ENCODE measurements around the gene ANKS1B.
"Not testable (repeated sequence)": the region's sequence is repeated elsewhere in the genome, so short reads cannot be mapped to it uniquely, and the experiment has no call there.

Gene ANKS1B

DNA sequence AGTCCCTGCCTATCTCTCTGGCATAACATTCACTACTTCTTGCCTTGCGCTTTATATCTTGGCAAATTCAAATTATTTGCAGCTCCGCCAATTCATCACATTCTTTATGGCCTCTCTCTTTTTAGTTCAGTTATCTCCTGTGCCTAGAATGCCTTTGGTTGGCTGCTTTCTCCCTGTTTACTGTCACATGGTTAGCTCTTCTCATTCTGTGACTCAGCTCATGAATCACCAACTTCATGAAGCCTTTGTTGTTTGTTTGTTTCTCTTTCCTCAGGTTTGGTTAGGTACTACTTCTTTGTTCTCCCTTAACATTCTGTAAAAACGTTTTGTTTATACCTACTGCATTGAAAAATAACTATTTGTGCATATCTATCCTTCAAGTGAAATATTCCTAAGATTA lies 713.7 kb downstream of the ANKS1B start:
- H3K4me3 Mint-ChIP-seq = no peak overlapping the region
- no peaks in the 10 kb centered on the region for H3K4me1 Mint-ChIP-seq
- ATAC-seq = no peak
- no peaks in the 10 kb centered on the region for H3K36me3 Mint-ChIP-seq (ENCODE audit: low read depth)
- peaks cover 23% of the 10 kb centered on the region for H3K9me3 Mint-ChIP-seq
- no peak overlapping the region for H3K27ac Mint-ChIP-seq
- no peak for DNase-seq
- no peaks in the 10 kb centered on the region for H3K27me3 Mint-ChIP-seq

DNA sequence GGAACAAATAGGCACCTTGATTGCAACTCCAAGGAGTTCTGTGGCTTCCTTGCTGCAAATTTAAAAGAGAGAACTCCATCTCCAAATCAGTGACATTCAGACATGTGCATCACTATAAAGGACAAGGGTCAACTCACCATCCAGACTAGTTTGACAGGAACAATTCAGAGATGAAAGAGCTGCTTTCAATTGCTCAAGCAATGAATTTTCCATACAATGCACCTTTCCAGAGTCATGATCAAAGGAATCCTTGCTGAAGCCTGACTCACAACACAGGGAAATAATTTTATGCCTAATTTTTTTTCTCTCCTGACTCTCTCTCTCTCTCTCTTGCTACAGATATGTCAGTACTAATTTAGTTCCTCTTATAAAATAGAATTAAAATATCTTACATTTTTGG lies 717.7 kb downstream of the ANKS1B start:
- Mint-ChIP-seq H3K27ac (no peak overlapping the region), H3K9me3 (peaks cover 11% of the 10 kb centered on the region), H3K4me3 (no peak overlapping the region), H3K36me3 (ENCODE audit: low read depth) (no peaks in the 10 kb centered on the region), H3K27me3 (no peaks in the 10 kb centered on the region), H3K4me1 (no peaks in the 10 kb centered on the region)
- no peak for DNase-seq
- no peak for ATAC-seq

DNA sequence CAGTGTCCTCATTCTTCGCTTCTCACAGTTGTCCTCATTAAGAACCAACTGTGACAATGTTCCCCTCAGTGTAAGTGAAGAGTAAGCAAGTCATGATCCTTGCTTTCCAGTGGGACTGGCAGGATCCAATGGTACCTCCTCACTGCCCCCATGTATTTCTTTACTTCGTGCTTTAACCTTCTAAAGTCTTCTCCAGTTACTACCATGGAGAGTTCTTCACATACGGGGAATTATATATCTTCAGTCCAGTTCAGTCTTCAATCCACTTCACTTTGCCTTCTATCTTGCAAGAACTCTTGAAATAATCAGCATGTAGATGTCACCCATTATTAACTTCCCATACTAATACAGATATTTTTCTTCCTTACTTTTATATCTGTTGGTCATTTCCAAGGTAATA lies 719.1 kb downstream of the ANKS1B start:
- ATAC-seq (no peak), DNase-seq (no peak)
- Mint-ChIP-seq H3K4me3 (no peak overlapping the region), H3K27ac (no peak overlapping the region), H3K27me3 (no peaks in the 10 kb centered on the region), H3K9me3 (peaks cover 6% of the 10 kb centered on the region), H3K36me3 (ENCODE audit: low read depth) (no peaks in the 10 kb centered on the region), H3K4me1 (no peaks in the 10 kb centered on the region)

DNA sequence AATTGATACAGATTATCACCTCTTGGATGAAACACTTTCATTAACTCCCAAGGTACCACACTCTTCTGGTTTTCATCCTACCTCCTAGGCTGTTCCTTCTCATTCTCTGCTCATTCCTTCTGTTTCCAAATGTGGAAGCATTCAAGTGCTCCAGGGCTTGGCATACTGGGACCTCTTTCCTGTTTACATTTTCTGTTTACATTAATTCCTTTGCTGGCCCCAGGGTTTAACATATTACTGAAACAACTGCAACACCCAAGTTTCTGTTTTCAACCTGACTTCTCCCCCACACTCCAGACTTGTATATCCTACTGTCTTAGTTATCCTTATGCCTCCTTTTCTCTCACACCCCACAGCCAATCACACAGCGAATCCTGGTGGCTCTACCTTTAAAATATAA lies 723.5 kb downstream of the ANKS1B start:
- Mint-ChIP-seq H3K4me1 (no peaks in the 10 kb centered on the region), H3K4me3 (no peak overlapping the region), H3K27ac (no peak overlapping the region), H3K36me3 (ENCODE audit: low read depth) (no peaks in the 10 kb centered on the region), H3K9me3 (peaks cover 4% of the 10 kb centered on the region), H3K27me3 (no peaks in the 10 kb centered on the region)
- ATAC-seq (no peak), DNase-seq (no peak)

DNA sequence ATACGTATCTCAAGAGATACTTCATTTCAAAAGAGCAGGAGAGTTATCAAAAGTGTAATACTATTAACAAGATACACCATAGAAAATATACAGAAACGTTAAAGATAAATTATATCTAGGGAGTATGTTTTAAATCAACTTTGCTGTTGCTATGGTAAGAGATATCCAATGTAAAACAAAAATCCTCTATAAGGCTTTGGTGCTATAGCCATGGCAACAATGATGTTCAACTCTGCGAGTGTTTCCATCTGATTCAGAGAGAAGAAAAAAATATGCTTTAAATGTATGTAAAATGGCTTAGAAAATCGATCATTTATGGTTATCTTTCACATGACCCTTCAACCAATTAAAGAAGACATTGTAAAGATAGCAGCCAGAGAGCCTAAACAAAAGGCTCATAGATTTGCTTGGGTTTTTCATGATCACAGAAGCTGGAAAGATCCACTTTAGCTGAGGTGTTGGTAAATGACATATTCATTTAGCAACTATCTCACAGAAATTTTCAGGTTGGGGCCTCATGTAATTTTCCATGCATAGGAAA lies 724.2 kb downstream of the ANKS1B start:
- H3K27ac Mint-ChIP-seq = no peak overlapping the region
- no peak overlapping the region for H3K4me3 Mint-ChIP-seq
- H3K36me3 Mint-ChIP-seq (ENCODE audit: low read depth) = no peaks in the 10 kb centered on the region
- H3K4me1 Mint-ChIP-seq = no peaks in the 10 kb centered on the region
- ATAC-seq = no peak
- H3K9me3 Mint-ChIP-seq = peaks cover 4% of the 10 kb centered on the region
- no peak for DNase-seq
- no peaks in the 10 kb centered on the region for H3K27me3 Mint-ChIP-seq

DNA sequence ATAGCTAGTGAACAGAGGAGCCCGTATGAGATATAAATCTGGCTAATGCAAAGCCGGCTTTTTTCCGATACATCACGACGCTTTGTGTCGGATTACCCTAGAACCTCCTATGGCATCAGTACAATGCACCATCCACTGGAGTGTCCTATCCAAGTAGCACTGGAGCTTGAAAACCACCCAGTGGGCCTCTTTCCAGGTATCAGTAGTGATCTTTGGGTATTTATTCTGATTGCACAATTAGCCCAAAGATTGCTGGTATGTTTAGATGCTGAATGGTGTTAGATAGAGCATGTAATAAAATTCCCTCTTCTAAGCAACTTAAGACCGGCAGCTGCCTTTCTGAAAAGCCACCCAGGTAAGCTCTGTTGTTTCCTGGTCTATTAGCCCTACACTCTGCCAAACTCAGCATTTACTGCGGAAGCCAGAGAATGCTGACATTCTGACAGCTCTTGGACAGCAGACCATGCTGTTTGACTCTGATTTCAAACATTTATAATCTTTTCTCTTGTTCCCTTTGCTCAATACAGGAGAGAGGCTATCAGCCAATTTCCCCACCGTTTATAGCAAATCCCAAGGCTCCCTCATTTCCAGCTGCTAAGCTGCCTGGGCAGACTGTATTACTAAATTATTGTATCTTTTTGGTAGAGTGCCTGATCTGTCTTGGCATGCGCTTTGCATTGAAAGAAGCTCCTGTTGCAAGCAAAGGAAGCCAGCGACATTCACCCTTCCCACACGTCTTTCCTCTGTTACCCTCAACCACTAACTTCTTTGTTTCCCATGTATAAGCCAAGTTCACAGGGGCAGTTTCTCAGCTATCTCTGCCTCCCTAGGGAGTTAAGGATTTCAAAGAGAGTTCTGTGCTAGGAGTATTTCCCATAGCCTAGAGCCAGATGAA lies 725.4 kb downstream of the ANKS1B start:
- no peak for DNase-seq

DNA sequence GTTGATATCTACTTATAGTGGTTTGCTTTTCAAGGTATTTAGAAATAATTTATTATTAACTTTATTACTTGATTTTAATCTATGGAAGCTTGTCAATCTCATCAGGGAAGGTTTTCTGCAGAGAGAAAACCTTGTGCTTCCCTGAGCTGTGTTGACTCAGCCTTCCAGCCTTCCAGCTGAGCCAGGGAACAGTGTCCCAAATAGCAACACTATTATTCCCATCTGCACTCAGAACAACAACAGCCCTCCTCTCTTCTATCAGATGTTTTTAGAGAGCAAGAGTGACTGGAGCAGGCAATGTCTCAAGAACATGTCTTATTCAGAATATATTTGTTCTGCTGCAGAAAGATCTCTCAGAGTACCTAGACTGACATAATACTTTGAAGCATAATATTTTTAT lies 727.1 kb downstream of the ANKS1B start:
- peaks cover 4% of the 10 kb centered on the region for H3K9me3 Mint-ChIP-seq
- H3K27me3 Mint-ChIP-seq = no peaks in the 10 kb centered on the region
- no peak overlapping the region for H3K4me3 Mint-ChIP-seq
- no peaks in the 10 kb centered on the region for H3K36me3 Mint-ChIP-seq (ENCODE audit: low read depth)
- no peaks in the 10 kb centered on the region for H3K4me1 Mint-ChIP-seq
- no peak for ATAC-seq
- no peak overlapping the region for H3K27ac Mint-ChIP-seq
- DNase-seq = no peak

More for the DNA sequence above, 725.4 kb downstream of the ANKS1B start:
- Mint-ChIP-seq H3K4me3 (no peak overlapping the region), H3K27me3 (no peaks in the 10 kb centered on the region), H3K9me3 (peaks cover 4% of the 10 kb centered on the region), H3K36me3 (ENCODE audit: low read depth) (no peaks in the 10 kb centered on the region), H3K27ac (no peak overlapping the region), H3K4me1 (no peaks in the 10 kb centered on the region)
- no peak for ATAC-seq

DNA sequence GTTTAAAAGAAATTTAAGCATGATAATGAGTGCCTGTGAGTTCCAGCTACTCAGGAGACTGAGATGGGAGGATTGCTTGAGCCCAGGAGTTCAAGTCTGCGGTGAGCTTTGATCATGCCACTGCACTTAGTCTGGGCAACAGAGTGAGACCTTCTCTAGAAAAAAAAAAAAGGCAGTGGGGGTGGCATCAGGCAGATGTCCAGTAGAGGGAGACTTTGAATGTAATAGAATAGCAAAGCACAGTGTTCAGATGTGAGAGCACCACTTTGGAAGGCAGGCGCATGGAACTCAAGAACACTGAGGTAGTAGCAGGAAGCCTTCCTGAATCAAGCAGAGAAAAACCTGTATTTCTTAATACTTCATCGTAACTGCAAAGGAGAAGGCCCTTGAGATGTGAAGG lies 731.7 kb downstream of the ANKS1B start:
- H3K9me3 Mint-ChIP-seq = peaks cover 4% of the 10 kb centered on the region
- H3K4me3 Mint-ChIP-seq = no peak overlapping the region
- H3K36me3 Mint-ChIP-seq (ENCODE audit: low read depth) = no peaks in the 10 kb centered on the region
- no peak overlapping the region for H3K27ac Mint-ChIP-seq
- H3K4me1 Mint-ChIP-seq = no peaks in the 10 kb centered on the region
- H3K27me3 Mint-ChIP-seq = no peaks in the 10 kb centered on the region
- ATAC-seq (no peak), DNase-seq (no peak)

DNA sequence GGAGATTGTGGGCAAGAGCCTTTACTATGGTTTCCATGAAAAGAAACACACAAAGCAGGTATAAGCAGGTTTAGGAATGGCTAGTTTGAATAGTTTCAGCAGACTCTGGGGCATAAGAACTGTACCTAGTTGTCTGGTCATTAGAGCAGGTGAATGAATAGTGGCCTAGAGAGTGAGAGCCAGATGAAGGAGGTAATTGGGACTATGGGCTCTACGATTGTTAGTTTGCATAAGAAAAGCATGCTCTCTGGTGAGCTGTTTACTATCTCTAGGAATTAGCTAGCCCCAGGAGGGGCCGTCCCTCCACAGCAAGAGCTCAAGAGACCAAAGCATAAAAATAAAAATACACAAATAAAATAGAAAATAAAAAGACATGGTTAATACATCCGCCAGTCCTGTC lies 734.6 kb downstream of the ANKS1B start:
- Mint-ChIP-seq H3K9me3 (no peaks in the 10 kb centered on the region), H3K27ac (no peak overlapping the region), H3K36me3 (ENCODE audit: low read depth) (no peaks in the 10 kb centered on the region), H3K4me1 (no peaks in the 10 kb centered on the region), H3K4me3 (no peak overlapping the region), H3K27me3 (no peaks in the 10 kb centered on the region)
- DNase-seq (no peak), ATAC-seq (no peak)

DNA sequence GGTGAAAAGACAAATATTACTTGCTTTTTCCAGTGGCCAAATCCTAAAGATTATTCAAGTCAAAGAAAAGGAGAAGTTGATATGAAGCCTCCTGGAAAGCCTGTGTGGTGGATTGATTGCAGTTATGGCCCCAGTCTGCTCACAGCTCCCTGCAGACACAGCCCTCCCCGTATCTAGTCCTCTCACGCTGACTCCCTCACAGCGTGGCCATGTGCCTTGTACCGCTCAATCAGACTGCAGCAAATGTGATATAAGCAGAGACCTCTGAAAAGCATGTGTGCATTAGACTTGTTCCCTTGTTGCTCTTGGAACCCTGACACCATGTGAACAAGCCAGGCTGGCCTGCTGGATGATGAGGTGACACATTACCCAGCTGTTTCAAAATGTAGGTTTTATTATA lies 735.2 kb downstream of the ANKS1B start:
- Mint-ChIP-seq H3K27ac (no peak overlapping the region), H3K9me3 (no peaks in the 10 kb centered on the region), H3K4me3 (no peak overlapping the region), H3K36me3 (ENCODE audit: low read depth) (no peaks in the 10 kb centered on the region), H3K4me1 (no peaks in the 10 kb centered on the region), H3K27me3 (no peaks in the 10 kb centered on the region)
- DNase-seq = no peak
- no peak for ATAC-seq

DNA sequence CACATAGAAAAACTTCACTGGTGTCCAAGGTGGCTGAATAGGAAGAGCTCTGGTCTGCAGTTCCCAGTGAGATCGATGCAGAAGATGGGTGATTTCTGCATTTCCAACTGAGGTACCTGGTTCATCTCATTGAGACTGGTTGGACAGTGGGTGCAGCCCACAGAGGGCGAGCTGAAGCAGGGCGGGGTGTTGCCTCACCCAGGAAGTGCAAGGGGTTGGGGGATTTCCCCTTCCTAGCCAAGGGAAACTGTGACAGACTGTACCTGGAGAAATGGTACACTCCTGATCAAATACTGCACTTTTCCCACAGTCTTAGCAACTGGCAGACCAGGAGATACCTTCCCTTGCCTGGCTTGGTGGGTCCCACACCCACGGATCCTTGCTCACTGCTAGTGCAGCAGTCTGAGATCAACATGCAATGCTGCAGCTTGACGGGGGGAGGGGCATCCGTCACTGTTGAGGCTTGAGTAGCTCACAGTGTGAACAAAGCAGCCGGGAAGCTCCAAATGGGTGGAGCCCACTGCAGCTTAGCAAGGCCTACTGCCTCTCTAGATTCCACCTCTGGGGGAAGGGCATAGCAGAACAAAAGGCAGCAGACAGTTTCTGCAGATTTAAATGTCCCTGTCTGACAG lies 746.7 kb downstream of the ANKS1B start:
- not testable (repeated sequence) for H3K27me3 Mint-ChIP-seq; H3K27ac Mint-ChIP-seq; DNase-seq; H3K4me1 Mint-ChIP-seq; H3K36me3 Mint-ChIP-seq (ENCODE audit: low read depth); ATAC-seq; H3K9me3 Mint-ChIP-seq; H3K4me3 Mint-ChIP-seq

DNA sequence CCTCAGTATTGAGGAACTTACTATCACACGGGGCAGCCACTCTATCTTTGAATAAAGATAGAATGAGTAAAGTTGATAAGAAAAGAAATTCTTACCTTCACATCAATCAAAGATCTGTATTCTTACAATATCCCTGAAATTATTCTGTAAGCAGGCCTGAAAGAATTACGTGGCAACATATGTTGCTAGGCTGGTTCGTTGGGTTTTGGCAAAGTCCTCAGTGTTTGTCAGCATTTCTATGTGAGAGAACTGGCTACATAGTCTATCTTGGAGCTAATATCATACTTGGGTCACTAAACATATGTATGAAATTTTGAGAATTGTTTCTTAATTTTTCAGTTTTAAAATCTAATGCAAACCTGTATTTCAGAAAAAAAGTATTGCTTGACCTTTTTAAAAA lies 749.4 kb downstream of the ANKS1B start:
- no peak overlapping the region for H3K4me3 Mint-ChIP-seq
- peaks cover 5% of the 10 kb centered on the region for H3K9me3 Mint-ChIP-seq
- H3K36me3 Mint-ChIP-seq (ENCODE audit: low read depth) = no peaks in the 10 kb centered on the region
- H3K27ac Mint-ChIP-seq = no peak overlapping the region
- DNase-seq = no peak
- ATAC-seq = no peak
- no peaks in the 10 kb centered on the region for H3K4me1 Mint-ChIP-seq
- H3K27me3 Mint-ChIP-seq = no peaks in the 10 kb centered on the region

DNA sequence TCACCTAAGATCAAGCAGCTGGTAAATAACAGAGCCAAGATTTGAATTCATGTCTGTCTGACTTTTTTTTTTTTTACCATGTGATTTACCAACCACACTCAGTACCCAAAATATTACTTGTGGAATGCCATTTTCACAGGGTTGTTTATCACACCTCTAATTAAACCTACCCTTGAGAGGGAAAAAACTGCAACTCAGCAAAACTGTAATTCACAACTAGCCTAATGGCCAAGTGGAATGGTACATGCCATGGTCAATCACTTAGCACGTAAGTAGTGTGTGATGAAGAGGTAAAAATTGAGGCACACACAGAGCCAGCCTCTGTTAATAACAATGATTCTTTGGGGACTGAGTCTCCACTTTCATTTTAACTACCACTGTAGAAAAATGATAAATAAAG lies 750.0 kb downstream of the ANKS1B start:
- no peaks in the 10 kb centered on the region for H3K27me3 Mint-ChIP-seq
- no peaks in the 10 kb centered on the region for H3K4me1 Mint-ChIP-seq
- ATAC-seq = no peak
- no peak overlapping the region for H3K4me3 Mint-ChIP-seq
- H3K27ac Mint-ChIP-seq = no peak overlapping the region
- H3K36me3 Mint-ChIP-seq (ENCODE audit: low read depth) = no peaks in the 10 kb centered on the region
- H3K9me3 Mint-ChIP-seq = peaks cover 5% of the 10 kb centered on the region
- DNase-seq = no peak

DNA sequence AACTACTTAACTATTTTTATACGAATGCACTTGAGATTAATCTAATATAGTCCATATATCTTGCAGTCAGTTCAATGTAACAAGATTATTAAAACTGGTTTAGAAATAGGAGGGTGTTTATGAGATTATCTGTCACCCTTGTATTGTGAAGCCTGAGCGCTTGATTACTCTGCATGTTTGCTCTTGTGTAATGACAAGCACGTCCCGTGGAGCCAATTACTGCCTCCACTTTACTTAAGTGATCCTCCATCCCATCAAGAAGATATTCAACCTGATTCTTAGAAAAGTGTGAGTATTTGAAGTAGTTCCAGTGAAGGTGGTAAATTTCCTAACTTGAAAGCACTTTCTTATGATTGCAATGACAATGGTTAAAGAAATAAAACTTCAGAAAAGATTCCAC lies 752.4 kb downstream of the ANKS1B start:
- no peak for ATAC-seq
- Mint-ChIP-seq H3K9me3 (no peaks in the 10 kb centered on the region), H3K27ac (no peak overlapping the region), H3K27me3 (no peaks in the 10 kb centered on the region), H3K4me1 (no peaks in the 10 kb centered on the region), H3K36me3 (ENCODE audit: low read depth) (no peaks in the 10 kb centered on the region), H3K4me3 (no peak overlapping the region)
- no peak for DNase-seq

DNA sequence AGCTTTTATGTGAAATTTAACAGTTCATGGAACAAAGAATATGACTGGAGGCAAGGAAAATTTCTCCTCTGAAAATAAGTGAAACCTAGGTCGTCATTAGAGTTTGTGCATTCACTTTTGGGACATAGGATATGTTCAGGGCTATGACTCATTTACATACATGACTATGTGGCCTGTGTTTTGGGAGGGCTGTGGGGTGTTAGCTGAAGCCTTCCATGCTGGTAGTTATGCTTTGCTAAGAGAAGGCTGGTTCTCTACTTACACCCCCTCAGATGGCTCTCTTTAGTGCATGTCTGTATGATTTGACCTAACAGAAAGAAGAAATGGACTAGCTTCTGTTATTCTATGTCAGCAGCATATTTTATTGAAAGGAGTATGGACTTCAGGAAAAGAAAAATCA lies 753.7 kb downstream of the ANKS1B start:
- ATAC-seq (no peak), DNase-seq (no peak)
- no peaks in the 10 kb centered on the region for H3K36me3 Mint-ChIP-seq (ENCODE audit: low read depth)
- H3K4me3 Mint-ChIP-seq = no peak overlapping the region
- H3K27ac Mint-ChIP-seq = no peak overlapping the region
- H3K9me3 Mint-ChIP-seq = peaks cover 4% of the 10 kb centered on the region
- H3K4me1 Mint-ChIP-seq = no peaks in the 10 kb centered on the region
- no peaks in the 10 kb centered on the region for H3K27me3 Mint-ChIP-seq

All from activated naive CD8-positive, alpha-beta T cell treated with anti-CD3 and anti-CD28 coated beads, Interleukin-2, amount 50 U/mL, for 24 hours (primary cell).